Measurements from ENCODE around the gene SOD1. TPM values are rescaled to one million over a fixed set of nuclear protein-coding genes. Genes with fewer than 3 reads are reported as not detected.

Gene SOD1
- total RNA-seq, 1 donor from 2014 or later: 106 TPM

DNA sequence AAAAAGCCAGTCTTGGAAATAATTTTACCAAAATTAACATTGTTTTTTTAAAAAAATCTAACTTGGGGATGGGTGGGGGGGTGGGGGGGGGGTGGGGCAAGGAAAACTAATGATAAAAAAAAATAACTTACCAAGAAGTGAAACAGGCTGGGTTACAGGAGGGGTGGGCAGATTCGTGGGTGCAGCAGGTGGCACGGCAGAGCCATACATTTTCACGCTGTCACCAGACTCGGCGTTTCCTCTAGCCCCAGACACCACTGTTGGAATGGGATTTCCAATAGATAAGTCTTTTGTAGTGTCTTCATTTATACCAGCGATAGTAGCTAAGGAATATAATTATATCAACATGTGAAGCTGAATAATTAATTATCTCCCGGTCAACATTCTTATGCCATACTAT, 25.4 kb downstream of the SOD1 start:
- no peak for DNase-seq

DNA sequence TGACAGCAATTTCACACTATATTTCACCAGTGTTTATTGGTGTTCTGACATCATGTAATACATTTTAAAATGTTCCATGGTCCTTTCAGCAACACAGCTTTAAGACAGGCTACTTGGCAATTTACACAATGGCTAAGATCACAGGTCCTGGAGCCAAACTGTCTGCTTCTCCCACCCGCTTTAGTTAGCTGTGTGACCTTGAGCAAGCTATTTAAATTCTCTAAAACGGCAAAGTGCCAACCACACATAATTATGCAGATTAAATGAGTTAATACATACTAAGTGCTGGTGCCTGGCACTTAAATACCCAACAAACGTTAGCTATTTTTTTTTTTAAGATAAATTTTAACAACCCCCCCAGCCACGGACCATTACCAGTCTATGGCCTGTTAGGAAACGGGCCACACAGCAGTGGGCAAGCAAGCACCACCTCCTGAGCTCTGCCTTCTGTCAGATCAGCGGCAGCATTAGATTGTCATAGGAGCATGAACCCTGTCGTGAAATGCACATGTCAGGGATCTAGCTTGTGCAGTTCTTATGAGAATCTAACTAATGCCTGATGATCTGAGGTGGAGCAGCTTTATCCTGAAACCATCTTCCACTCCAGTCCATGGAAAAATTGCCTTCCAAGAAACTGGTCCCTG, 26.9 kb downstream of the SOD1 start:
- DNase-seq: no peak

DNA sequence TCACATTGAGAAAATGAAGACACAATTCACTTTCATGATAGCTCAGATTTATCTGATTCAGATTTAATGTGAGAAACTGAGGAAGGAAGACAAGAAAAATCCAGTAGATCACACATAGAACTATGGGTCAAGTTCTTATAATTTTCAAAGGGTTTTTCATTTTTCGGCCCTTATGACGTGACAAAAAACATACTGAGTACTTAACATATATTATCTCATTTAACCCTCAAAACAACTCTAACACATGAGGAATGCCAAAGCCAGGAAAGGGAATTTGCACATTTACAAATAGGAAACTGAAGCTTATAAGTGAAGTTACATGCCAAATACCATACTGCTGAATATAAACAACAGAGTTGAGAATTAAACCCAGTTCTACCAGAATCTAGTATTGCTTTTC, 27.6 kb downstream of the SOD1 start:
- no peak for DNase-seq

DNA sequence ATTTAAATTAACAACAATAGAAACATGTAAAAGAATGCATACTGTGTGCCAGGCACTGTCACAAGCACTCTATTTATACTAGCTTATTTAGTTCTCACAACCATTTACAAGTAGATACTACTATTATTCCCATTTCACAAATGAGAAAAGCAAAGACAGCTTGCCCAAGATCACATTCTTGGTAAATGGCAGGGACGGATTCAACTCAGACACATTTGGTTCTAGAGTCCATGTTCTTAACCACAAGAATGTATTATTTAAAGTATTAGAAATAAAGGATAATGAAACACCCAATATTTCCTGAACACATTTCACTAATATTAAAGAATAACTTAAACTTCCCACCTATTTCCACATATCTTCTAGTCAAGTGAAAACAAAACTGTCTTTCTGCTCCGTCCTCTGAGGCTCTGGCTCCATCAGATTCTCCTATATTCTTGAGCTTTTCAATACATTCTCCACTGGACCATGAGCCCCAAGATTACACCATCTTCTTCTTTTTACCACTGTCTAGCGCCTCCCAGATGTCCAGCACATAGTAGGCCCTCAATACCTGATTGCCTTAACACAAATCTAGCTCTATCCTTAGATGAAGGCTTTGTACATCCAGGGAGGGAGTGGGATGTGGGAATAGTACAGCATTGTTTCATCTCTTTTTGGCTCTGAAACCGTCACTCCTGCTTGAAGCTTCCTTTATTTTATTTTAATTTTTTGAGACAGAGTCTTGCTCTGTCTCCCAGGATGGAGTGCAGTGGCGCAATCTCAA, 29.3 kb downstream of the SOD1 start:
- DNase-seq: no peak

DNA sequence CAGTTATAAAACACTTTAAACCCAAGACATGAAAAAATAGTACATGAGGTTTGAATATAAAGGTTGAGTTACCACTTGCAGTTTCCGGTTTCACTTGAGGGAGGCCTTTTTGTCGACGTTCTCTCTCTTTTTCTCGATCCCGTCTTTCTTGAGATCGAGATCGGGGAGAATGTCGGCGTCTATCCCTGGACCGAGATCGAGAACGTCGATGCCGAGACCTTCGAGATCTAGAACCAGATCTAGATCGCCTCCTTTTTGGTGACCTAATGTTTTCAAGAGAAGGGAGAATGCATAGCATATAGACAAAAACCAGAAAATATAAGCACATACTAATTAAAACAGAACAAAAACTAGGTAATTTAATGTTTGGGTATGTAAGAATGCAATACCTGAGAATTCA, 33.7 kb downstream of the SOD1 start:
- DNase-seq: no peak

DNA sequence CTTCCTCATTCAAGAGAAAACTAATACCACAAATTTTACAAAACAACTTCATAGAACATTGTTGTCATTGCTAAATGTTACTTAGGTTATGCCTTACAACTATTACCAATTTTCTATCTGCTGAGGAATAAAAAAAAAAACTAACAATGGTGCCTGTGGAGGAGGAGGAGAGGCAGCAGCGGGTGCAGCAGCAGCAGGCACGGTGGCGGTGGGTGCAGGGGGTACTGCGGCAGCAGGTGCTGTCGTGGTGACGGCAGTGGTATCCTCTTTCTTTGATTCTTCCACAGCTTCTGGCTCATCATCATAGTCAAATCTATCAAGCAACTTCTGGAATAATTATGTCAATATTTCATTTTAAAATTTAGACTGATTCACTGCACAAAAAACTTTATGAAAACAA, 36.9 kb downstream of the SOD1 start:
- DNase-seq: no peak

GRCh38 chr21:31698461-31698860, 39.0 kb downstream of the SOD1 start:
- DNase-seq: no peak

GRCh38 chr21:31700040-31700439, 40.5 kb downstream of the SOD1 start:
- DNase-seq: no peak

- DNase-seq: no peak
Measured at GRCh38 chr21:31706562-31706961, 47.1 kb downstream of the SOD1 start.

- DNase-seq: no peak
Measured at GRCh38 chr21:31707499-31707898, 48.0 kb downstream of the SOD1 start.

DNA sequence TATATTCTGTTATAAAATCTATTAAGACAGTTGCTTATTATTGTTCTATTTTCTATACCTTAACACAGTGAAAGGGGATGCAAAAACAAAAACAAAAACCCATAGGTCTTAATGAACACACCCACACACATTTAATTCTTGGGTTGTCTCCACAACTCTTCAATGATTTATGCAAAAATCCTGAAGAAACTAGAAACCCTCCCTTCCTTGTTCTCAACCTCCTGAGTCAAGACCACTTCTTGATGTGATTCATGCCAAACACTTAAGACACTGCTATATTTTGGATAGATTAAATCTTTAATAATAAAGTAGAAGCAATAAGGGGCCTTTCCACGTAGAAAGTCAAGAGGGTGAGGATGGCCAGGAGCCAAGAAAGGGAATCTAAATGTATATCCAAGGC, 49.0 kb downstream of the SOD1 start:
- DNase-seq: no peak

DNA sequence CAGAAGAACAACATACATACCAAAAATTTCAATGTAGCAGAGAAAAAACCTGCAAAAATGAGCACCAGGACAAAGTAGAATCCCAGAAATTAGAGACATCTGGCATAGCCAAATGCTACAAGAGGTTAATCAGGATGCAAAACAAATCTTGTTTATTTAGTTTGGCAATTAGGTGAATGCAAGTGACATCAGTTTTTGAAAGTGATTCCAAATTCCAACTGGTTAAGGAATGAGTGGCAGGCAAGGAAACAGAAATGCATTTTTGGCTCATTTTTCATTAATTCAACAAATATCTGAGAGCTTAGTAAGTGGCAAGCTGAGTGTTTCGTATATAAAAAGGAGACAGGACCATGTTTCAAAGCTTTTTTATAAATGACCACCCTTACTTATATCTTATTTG, 51.1 kb downstream of the SOD1 start:
- DNase-seq: no peak

GRCh38 chr21:31711326-31711725, 51.8 kb downstream of the SOD1 start:
- no peak for DNase-seq

DNA sequence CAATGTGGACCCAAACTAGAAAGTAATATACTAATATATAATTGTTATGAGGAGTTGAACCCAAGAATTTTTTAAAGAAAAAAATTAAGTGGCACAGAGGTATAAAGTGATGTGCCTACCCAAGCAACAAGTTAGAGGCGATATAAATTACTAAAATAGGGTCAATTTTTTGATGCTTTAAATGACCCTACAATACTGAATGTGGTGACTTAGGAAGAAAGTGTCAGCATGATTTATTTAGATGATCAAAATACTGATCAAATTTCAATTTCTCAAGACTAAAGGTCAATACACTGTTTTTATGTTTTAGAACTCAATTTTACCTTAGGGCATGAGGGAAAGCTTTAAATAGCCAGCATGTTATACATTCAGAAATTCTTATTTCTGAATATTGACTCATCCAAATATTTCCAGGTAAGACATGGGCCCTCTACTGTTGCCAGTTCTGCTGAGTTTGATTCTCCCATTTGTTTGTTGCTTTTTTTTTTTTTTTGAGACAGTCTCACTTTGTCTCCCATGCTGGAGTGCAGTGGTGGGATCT, 52.3 kb downstream of the SOD1 start:
- no peak for DNase-seq

DNA sequence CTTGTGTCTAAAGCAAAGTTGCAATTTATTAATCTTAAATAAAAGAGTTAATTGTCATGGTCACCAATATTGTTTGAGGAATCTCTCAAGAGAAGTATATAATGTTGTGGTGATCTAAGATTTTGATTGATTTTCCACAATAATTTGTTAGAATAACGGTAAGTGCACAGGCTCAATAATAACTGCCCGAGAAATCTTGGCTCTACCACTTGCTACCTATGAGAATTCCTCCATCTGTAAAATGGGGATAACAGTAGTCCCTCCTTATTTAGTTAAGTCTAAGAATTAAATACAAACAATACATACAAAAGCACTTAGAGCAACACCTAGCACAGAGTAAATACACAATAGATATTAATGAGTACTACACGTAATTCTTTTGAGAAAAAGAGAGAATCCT, 53.6 kb downstream of the SOD1 start:
- no peak for DNase-seq

DNA sequence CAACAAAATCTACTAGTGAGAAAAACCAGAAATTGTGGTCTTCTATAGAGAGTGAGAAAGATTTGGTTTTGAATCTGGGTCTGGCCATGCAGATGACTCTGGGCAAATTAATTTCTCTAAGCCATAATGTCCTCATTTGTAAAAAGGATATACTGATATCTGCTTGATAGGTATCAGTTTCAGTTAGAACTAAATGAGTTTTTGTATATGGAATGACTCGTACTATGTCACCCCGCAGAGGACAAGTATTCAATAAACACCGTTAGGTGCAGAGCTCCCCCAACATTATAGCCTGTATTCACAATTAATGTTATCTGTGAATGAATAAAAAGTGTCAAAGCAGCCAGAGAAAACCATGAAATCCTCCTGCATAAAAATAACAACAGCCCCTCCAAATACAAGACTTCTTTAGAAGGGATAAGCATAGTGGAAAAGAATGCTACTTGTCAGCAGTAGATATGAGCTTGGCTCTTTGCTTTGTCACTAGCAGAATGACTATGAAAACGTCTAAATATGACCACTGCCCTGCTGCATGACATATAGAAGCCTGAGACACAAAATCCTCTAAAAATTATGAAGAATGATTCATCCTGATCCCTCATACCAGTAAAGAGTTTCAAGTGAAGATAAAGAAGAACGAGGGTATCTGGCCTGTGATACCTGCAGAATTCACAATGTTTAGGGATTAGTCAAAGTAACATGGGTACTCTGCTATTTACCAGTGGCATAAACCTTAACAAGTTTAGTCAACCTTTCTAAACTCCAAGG, 54.7 kb downstream of the SOD1 start:
- no peak for DNase-seq

GRCh38 chr21:31714741-31715365, 55.4 kb downstream of the SOD1 start:
- no peak for DNase-seq

DNA sequence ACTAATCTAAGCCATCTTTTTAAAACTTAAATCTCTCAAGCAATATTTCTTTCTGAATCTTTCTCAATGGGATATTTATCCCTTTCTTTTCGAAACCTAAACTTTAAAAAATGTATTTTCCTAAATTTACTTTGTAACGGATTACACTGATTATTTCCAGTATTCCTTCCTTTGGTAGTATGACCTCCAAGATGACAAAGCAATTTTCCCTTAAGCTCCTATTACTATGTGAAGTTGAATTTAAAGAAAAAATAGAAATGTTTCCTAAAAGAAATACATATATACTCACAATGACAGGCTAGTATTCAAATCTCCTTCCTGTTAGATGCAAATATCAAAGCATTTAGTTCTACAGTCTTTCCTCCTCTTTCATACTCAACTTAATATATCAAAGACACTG, 56.6 kb downstream of the SOD1 start:
- no peak for DNase-seq

Data from tongue (tissue), 2 donors.